Transverse colon (tissue), 4 donors: ENCODE results near the gene COPA. TPM values are rescaled to one million over a fixed set of nuclear protein-coding genes. Genes with fewer than 3 reads are reported as not detected.

ENCODE experiments used
- DNase-seq: peaks from one replicate; pipeline ENCODE4 v3.0.0-alpha.2; 2019
- H3K27ac ChIP-seq, 4 donors: fragments of 200-600 bp; sonication (generic); 2 replicates each; pipeline ENCODE4 v1.5.1; 2016 to 2018; ENCODE audit warnings: inconsistent platforms in 4 of 4
- H3K27me3 ChIP-seq: fragments of 200-600 bp; sonication (generic); 2 replicates; pipeline ENCODE4 v1.5.1; 2017; ENCODE audit warnings: inconsistent platforms
- H3K36me3 ChIP-seq, 4 donors: fragments of 200-600 bp; sonication (generic); 2 replicates each; pipeline ENCODE4 v1.5.1; 2017 to 2019; ENCODE audit warnings: inconsistent platforms in 4 of 4
- H3K4me1 ChIP-seq, 4 donors: fragments of 200-600 bp; sonication (generic); 2 replicates each; pipeline ENCODE4 v1.5.1; 2017 to 2020; ENCODE audit warnings: inconsistent platforms in 4 of 4
- H3K4me3 ChIP-seq, 4 donors: fragments of 200-600 bp; sonication (generic); 1 replicate in 1 of 4; 2 replicates in 3 of 4; pipeline versions ENCODE4 v1.5.1 to v1.6.1; 2017 to 2019; ENCODE audit warnings: inconsistent platforms in 4 of 4
- H3K9me3 ChIP-seq, 2 donors: fragments of 200-600 bp; sonication (generic); 2 replicates each; pipeline ENCODE4 v1.5.1; 2017 to 2019; ENCODE audit warnings: inconsistent platforms in 2 of 2
- EP300 ChIP-seq: sonication (generic); formaldehyde crosslinking; IDR thresholded peaks from one replicate; pipeline ENCODE4 v1.6.1; 2017; ENCODE audit warnings: antibody characterized with exemption, low read depth
- POLR2A ChIP-seq: fragments of 450-650 bp; IDR thresholded peaks from one replicate; pipeline ENCODE4 v1.6.1; 2016; ENCODE audit warnings: antibody characterized with exemption, mild to moderate bottlenecking, moderate library complexity
- POLR2AphosphoS5 ChIP-seq, 3 donors: sonication (generic); formaldehyde crosslinking; IDR thresholded peaks; one replicate each; pipeline ENCODE4 v1.6.1; 2016; ENCODE audit warnings: antibody characterized with exemption in 3 of 3
- WGBS, 2 donors: methylation state at CpG; one replicate each; pipeline ENCODE4 v1.1.5; 2018; ENCODE audit warnings: low coverage in 1 of 2; 5-methylcytosine and 5-hydroxymethylcytosine counted together
- in situ Hi-C, 4 donors: fragments of 200-750 bp; cut with MboI; loops; one replicate each; pipeline versions ENCODE4 v1.15.0 to v1.15.1; 2017; ENCODE audit warnings: low sequenced_read_pairs in 3 of 4, low pct_ligation_motif_present in 1 of 4, low pct_unique_long_range_greater_than_20kb in 1 of 4
- intact Hi-C: fragments of 100-400 bp; cut with DNase I; formaldehyde crosslinking; loops from one replicate; pipeline ENCODE4 v1.15.1; 2023; ENCODE audit warnings: low total_unique reads
- total RNA-seq, 4 donors: library from RNA; depleted of rRNA; stranded (reverse); fragments of >200 nt; gene quantifications; one replicate each; pipeline ENCODE4 v1.1.0, GENCODE V29; 2016
- TF ChIP-seq, protein P1 (sequence below), 5 experiments: fragments of 200-600 bp in 3 of 5; fragments of 450-650 bp in 2 of 5; sonication (generic) in 3 of 5; IDR thresholded peaks; 1 replicate in 2 of 5; 2 replicates in 3 of 5; pipeline ENCODE4 v1.5.1; 2016 to 2017; ENCODE audit warnings: antibody characterized with exemption in 5 of 5, inconsistent platforms in 3 of 5, mild to moderate bottlenecking in 2 of 5, moderate library complexity in 1 of 5

COPA gene
- total RNA-seq, 4 donors from 2014 or later, result 98.7 to 152 (median 119) TPM

DNA sequence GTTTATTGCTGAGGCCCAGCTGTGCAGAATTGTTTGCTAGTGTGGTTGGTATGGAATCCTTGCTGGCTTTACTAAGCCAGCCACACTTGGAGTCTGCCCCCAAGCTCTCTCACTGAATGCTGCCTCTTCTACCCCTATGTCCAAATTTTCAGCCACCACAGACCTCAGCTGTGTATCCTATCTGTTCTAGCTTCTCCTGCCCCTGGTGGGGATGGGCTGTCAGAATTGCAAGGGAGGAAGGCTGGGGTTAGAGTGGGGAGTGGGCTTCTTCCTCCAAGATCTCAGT lies 28.2 kb upstream of the COPA start:
- in situ Hi-C loops, result no loop called here
- H3K9me3 ChIP-seq, result no peaks in the 10 kb centered on the region
- intact Hi-C loops, result no loop called here
- peaks cover 0 to 6% (median 2%) of the 10 kb centered on the region in 4 donors for H3K4me1 ChIP-seq
- TF ChIP-seq POLR2A, result no peak
- TF ChIP-seq EP300, result no peak
- TF ChIP-seq, protein P1, sequence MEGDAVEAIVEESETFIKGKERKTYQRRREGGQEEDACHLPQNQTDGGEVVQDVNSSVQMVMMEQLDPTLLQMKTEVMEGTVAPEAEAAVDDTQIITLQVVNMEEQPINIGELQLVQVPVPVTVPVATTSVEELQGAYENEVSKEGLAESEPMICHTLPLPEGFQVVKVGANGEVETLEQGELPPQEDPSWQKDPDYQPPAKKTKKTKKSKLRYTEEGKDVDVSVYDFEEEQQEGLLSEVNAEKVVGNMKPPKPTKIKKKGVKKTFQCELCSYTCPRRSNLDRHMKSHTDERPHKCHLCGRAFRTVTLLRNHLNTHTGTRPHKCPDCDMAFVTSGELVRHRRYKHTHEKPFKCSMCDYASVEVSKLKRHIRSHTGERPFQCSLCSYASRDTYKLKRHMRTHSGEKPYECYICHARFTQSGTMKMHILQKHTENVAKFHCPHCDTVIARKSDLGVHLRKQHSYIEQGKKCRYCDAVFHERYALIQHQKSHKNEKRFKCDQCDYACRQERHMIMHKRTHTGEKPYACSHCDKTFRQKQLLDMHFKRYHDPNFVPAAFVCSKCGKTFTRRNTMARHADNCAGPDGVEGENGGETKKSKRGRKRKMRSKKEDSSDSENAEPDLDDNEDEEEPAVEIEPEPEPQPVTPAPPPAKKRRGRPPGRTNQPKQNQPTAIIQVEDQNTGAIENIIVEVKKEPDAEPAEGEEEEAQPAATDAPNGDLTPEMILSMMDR (IDR thresholded peaks at IDR 0.05), result no peak
- TF ChIP-seq POLR2AphosphoS5 (IDR thresholded peaks at IDR 0.05), result no peak
- no peak overlapping the region for H3K27ac ChIP-seq
- no peak overlapping the region for H3K4me3 ChIP-seq
- no peak for DNase-seq
- H3K27me3 ChIP-seq, result peaks cover 5% of the 10 kb centered on the region
- H3K36me3 ChIP-seq, result no peaks in the 10 kb centered on the region

DNA sequence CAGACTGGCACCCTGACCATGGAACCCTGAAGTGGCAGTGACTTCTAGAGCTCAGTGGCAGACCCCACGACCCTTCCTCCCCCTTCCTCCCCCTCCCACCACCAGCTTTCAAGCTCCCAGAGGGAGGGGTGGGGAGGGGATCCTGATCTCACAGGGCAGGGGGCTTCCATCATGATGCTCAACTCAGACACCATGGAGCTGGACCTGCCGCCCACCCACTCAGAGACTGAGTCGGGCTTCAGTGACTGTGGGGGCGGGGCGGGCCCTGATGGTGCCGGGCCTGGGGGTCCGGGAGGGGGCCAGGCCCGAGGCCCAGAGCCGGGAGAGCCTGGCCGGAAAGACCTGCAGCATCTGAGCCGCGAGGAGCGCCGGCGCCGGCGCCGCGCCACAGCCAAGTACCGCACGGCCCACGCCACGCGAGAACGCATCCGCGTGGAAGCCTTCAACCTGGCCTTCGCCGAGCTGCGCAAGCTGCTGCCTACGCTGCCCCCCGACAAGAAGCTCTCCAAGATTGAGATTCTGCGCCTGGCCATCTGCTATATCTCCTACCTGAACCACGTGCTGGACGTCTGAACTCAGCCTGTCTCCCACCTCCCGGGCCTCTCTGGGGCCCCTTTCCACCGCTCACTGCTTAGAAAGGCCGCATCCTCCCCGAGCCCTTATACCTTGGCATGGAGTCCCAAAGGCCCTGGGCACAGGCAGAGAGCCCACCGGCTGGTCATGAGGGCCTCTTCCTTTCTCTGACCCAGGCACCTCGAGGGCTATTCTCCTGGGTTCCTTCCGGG lies 27.7 kb upstream of the COPA start:
- 0 to 85% methylated on average over 1 to 40 of the region's 42 CpGs for WGBS, 2 donors
- intact Hi-C loops (no loop called here), in situ Hi-C loops (no loop called here)

DNA sequence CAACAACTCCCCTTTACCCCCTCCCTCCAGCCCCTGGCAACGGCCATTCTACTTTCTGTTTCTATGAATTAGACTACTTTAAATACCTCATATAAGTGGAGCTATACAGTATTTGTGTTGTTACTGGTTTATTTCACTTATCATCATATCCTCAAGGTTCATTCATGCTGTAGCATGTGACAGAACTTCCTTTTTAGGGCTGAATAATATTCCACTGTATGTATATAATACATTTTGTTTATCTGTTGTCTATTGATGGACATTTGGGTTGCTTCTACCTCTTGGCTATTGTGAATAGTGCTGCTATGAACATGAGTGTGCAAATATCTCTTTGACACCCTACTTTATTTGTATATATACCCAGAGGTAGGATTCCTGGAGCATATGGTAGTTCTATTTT lies 26.0 kb upstream of the COPA start:
- Histone ChIP-seq H3K27me3 (peaks cover 5% of the 10 kb centered on the region), H3K4me3 (no peak overlapping the region), H3K36me3 (no peaks in the 10 kb centered on the region), H3K9me3 (no peaks in the 10 kb centered on the region), H3K27ac (no peak overlapping the region), H3K4me1 (no peaks in the 10 kb centered on the region)
- WGBS, 2 donors, result 57% methylated on average over 1 of the region's 1 CpG; no CpG with 5 or more reads in 1 of the 2 donors
- intact Hi-C loops (loop anchor here (5.0 kb wide), 1 partner anchor 163 kb away; no protein-coding TSS in a partner anchor), in situ Hi-C loops (no loop called here)
- no peak for DNase-seq
- no peak for TF ChIP-seq EP300
- TF ChIP-seq, protein P1 (IDR thresholded peaks at IDR 0.05), result no peak
- TF ChIP-seq POLR2AphosphoS5 (IDR thresholded peaks at IDR 0.05), result no peak
- no peak for TF ChIP-seq POLR2A

More for the DNA sequence above, 27.7 kb upstream of the COPA start:
- Histone ChIP-seq H3K4me1 (peaks cover 0 to under 1% (median 0%) of the 10 kb centered on the region in 4 donors), H3K27me3 (peaks cover 5% of the 10 kb centered on the region), H3K36me3 (no peaks in the 10 kb centered on the region), H3K4me3 (no peak overlapping the region), H3K27ac (no peak overlapping the region), H3K9me3 (no peaks in the 10 kb centered on the region)
- TF ChIP-seq EP300 (no peak), POLR2A (no peak)
- TF ChIP-seq, protein P1 (IDR thresholded peaks at IDR 0.05), result no peak
- no peak for DNase-seq

DNA sequence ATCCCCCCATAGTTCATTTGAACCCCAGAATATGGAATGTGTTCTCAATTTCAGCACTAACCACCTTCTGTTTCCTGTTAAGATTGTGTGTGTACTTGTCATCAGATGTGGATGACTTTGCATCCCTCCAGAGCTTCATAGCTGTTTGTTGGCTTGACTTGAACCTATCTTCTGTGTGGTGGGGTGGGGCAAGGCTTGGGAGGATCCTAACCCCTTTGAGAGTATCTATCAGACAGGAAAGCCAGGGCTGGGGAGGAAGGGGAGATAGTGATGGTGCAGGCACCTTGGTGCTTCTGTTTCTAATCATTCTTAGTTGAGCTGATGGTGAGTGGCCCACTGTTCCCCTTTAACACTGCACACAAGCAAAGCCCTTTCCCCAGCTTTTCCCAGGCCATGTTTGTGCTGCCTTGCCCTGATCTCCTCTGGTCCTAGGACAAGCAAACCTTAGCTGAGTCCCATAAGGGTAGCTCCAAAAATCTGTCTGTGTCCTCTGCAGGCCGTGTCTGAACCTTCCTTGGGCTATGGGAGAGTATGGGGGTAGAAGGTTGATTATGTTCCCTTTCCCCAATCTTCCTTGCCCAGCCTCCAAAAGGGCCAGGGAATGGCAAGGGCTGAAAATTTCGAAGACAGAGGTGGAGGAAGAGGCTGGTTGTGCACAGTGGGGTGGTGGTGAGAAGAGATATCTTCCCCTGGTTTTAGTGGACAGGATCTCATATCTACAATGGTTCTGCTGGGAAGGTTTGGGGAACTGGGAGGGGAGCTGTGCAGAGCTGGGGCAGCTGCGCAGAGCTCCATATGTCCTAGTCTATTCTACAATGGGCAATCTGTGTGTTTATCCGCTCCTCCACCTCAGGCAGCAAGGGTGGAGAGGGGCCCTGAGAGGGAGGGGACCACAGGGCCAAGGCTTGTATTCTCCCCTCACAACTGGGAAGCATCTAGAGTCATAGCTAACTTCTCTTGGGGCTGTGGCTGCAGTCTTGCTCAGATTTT lies 25.2 kb upstream of the COPA start:
- in situ Hi-C loops, result no loop called here
- 63 to 79% methylated on average over 2 to 4 of the region's 4 CpGs for WGBS, 2 donors

More for the DNA sequence above, 25.2 kb upstream of the COPA start:
- H3K4me1 ChIP-seq, result no peaks in the 10 kb centered on the region
- H3K27ac ChIP-seq, result no peak overlapping the region
- no peaks in the 10 kb centered on the region for H3K36me3 ChIP-seq
- TF ChIP-seq, protein P1 (IDR thresholded peaks at IDR 0.05), result no peak
- TF ChIP-seq POLR2AphosphoS5 (IDR thresholded peaks at IDR 0.05), result no peak
- TF ChIP-seq EP300, result no peak
- no peak for TF ChIP-seq POLR2A
- no peak overlapping the region for H3K4me3 ChIP-seq
- intact Hi-C loops, result loop anchor here (5.0 kb wide), 1 partner anchor 164 kb away; no protein-coding TSS in a partner anchor
- no peaks in the 10 kb centered on the region for H3K9me3 ChIP-seq
- DNase-seq, result no peak
- H3K27me3 ChIP-seq, result peaks cover 5% of the 10 kb centered on the region
